ENCODE data around the gene ZNF736. TPM values are rescaled to one million over a fixed set of nuclear protein-coding genes. Genes with fewer than 3 reads are reported as not detected.
"Not testable (repeated sequence)": the region's sequence is repeated elsewhere in the genome, so short reads cannot be mapped to it uniquely, and the experiment has no call there.

Gene ZNF736
- total RNA-seq, 2 experiments from 2014 or later, result 68.4 to 90.2 TPM

GRCh38 chr7:64277630-64278029, 36.1 kb upstream of the ZNF736 start:
- ChIA-PET POLR2A (no interaction called here), CTCF (ENCODE audit: unreplicated experiment) (no interaction called here)
- Histone ChIP-seq H3K9me3 (ENCODE audit: low read length) (peaks cover 3% of the 10 kb centered on the region; the same call in 1 of the 2 replicates), H3K4me1 (ENCODE audit: insufficient read depth, low read length, poor library complexity, severe bottlenecking) (no peaks in the 10 kb centered on the region), H3K4me2 (ENCODE audit: low read length) (no peak overlapping the region), H3K27ac (ENCODE audit: low read depth, low read length, poor library complexity, severe bottlenecking) (no peak overlapping the region), H2AFZ (ENCODE audit: low read length) (no peak overlapping the region), H3K4me3 (ENCODE audit: low read depth, low read length, poor library complexity, severe bottlenecking) (no peak overlapping the region), H3K36me3 (ENCODE audit: insufficient read depth, low read length) (no peaks in the 10 kb centered on the region), H3K9me2 (ENCODE audit: insufficient read depth, low read length) (no peaks in the 10 kb centered on the region), H3K79me2 (ENCODE audit: insufficient read depth, low read depth, low read length) (no peaks in the 10 kb centered on the region), H4K20me1 (ENCODE audit: insufficient read depth, low read length) (no peaks in the 10 kb centered on the region)
- DNase-seq (ENCODE audit: low spot score), result no peak
- intact Hi-C loops (cut with micrococcal nuclease; ENCODE audit: unreplicated experiment), result no loop called here
- BruUV-seq (replicated peaks), result no TSS peak
- TF ChIP-seq EZH2phosphoT487 (IDR thresholded peaks at IDR 0.05; ENCODE audit: borderline replicate concordance, low read depth, low read length) (no peak), CTCF (conservative IDR thresholded peaks at IDR 0.05; ENCODE audit: low read length) (no peak)

DNA sequence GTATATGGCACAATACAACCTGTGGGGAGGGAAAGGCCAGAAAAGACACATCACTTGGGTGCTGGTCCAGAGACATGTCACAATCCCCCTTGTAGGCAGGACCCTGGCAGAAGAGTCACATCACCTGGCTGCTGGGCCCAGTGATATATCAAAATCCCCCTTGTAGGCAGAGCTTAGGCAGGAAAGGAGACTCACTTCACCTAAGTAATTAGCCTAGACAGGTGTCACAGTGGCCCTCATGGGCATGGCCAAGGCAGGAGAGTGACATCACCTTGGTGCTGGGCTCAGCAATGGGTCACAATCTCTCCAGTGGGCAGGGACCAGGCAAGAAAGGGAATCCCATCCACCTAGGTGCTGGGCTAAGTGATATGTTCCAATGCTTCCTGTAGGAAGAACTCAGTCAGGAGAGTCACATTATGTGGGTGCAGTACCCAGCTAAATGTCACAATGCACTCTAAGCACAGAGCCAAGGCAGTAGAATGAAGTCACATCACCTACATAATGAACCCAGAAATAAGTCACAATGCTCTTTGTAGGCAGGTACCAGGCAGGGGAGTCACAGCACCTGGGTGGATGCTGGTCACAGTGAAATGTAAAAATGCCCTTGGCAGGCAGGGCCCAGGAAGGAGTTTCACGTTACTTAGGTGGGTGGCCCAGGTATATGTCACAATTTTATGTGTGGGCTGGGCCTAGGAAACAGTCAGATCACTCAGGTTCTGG, 18.9 kb upstream of the ZNF736 start:
- no peak for DNase-seq (ENCODE audit: low spot score)
- no peak overlapping the region for H2AFZ ChIP-seq (ENCODE audit: low read length)
- intact Hi-C loops (cut with micrococcal nuclease; ENCODE audit: unreplicated experiment), result no loop called here
- no peaks in the 10 kb centered on the region for H4K20me1 ChIP-seq (ENCODE audit: insufficient read depth, low read length)
- CTCF ChIA-PET (ENCODE audit: unreplicated experiment), result no interaction called here
- H3K9me2 ChIP-seq (ENCODE audit: insufficient read depth, low read length), result no peaks in the 10 kb centered on the region
- H3K4me1 ChIP-seq (ENCODE audit: insufficient read depth, low read length, poor library complexity, severe bottlenecking), result no peaks in the 10 kb centered on the region
- H3K9me3 ChIP-seq (ENCODE audit: low read length), result no peaks in the 10 kb centered on the region
- POLR2A ChIA-PET, result no interaction called here
- no peaks in the 10 kb centered on the region for H3K36me3 ChIP-seq (ENCODE audit: insufficient read depth, low read length)
- no TSS peak for BruUV-seq (replicated peaks)
- H3K4me2 ChIP-seq (ENCODE audit: low read length), result no peak overlapping the region
- TF ChIP-seq CTCF (conservative IDR thresholded peaks at IDR 0.05; ENCODE audit: low read length) (no peak), EZH2phosphoT487 (IDR thresholded peaks at IDR 0.05; ENCODE audit: borderline replicate concordance, low read depth, low read length) (no peak)
- H3K27ac ChIP-seq (ENCODE audit: low read depth, low read length, poor library complexity, severe bottlenecking), result no peak overlapping the region
- no peaks in the 10 kb centered on the region for H3K79me2 ChIP-seq (ENCODE audit: insufficient read depth, low read depth, low read length)
- no peak overlapping the region for H3K4me3 ChIP-seq (ENCODE audit: low read depth, low read length, poor library complexity, severe bottlenecking)

GRCh38 chr7:64297418-64297817, 16.3 kb upstream of the ZNF736 start:
- DNase-seq (ENCODE audit: low spot score); H3K4me2 ChIP-seq (ENCODE audit: low read length); H3K9me2 ChIP-seq (ENCODE audit: insufficient read depth, low read length); POLR2A ChIA-PET; BruUV-seq (replicated peaks); intact Hi-C loops (cut with micrococcal nuclease; ENCODE audit: unreplicated experiment); H3K36me3 ChIP-seq (ENCODE audit: insufficient read depth, low read length); H4K20me1 ChIP-seq (ENCODE audit: insufficient read depth, low read length); H3K79me2 ChIP-seq (ENCODE audit: insufficient read depth, low read depth, low read length); CTCF ChIA-PET (ENCODE audit: unreplicated experiment); H3K4me3 ChIP-seq (ENCODE audit: low read depth, low read length, poor library complexity, severe bottlenecking); H3K9me3 ChIP-seq (ENCODE audit: low read length); H2AFZ ChIP-seq (ENCODE audit: low read length); H3K27ac ChIP-seq (ENCODE audit: low read depth, low read length, poor library complexity, severe bottlenecking); H3K4me1 ChIP-seq (ENCODE audit: insufficient read depth, low read length, poor library complexity, severe bottlenecking): not testable (repeated sequence)
